H1 (cell line): ENCODE data around the gene THAP7. TPM values are rescaled to one million over a fixed set of nuclear protein-coding genes. Genes with fewer than 3 reads are reported as not detected.

Experiments used
- KDM5A ChIP-seq: fragments of 200-600 bp; IDR thresholded peaks from 2 replicates; pipeline ENCODE4 v1.7.1; 2012; ENCODE audit warnings: mild to moderate bottlenecking, low read length, inconsistent platforms, mixed read lengths
- NANOG ChIP-seq: IDR thresholded peaks from 2 replicates; pipeline ENCODE4 v1.6.1; 2011; ENCODE audit warnings: low read length, low read depth, mild to moderate bottlenecking, inconsistent platforms; ENCODE audit not compliant: insufficient read depth, poor library complexity, severe bottlenecking
- polyA plus RNA-seq, 7 experiments: library from polyadenylated mRNA; depleted of rRNA in 3 of 7; stranded (reverse) in 5 of 7; unstranded in 2 of 7; fragments of >200 nt in 5 of 7; fragments of 200-250 nt in 2 of 7; gene quantifications; 1 replicate in 5 of 7; 2 replicates in 1 of 7; 4 replicates in 1 of 7; pipeline versions ENCODE4 v1.2.1 to v1.2.3, GENCODE V29; 2011 to 2013; ENCODE audit warnings: missing spikeins in 2 of 7, mixed read lengths in 2 of 7
- total RNA-seq: library from RNA; stranded (reverse); fragmentation: NEBNext Ultra II Directional; extraction: Animal tissue kit (Norgen Biotek cat#: 25700); gene quantifications from 2 replicates; pipeline ENCODE4 v1.2.1, GENCODE V29; 2021

THAP7 gene
- total and polyA plus RNA-seq, 2 of the 8 experiments (the other 6 are each of a cell fraction or from before 2014, with no cell fraction given) = 16.9 to 32.5 TPM

- TF ChIP-seq KDM5A = no peak
- no peak for TF ChIP-seq NANOG
Observed at GRCh38 chr22:20952544-20953341, 49.2 kb downstream of the THAP7 start (continued).
